GM11168 (cell line): ENCODE measurements around the gene PHIP.
"Not testable (repeated sequence)": the region's sequence is repeated elsewhere in the genome, so short reads cannot be mapped to it uniquely, and the experiment has no call there.

Experiments used
- in situ Hi-C: fragments of 300-500 bp; cut with MboI; formaldehyde crosslinking; loops from one replicate; pipeline ENCODE4 v1.12.0; 2022; ENCODE audit warnings: low sequenced_read_pairs; ENCODE audit not compliant: unreplicated experiment

PHIP gene

GRCh38 chr6:78947962-78948361 lies 130.1 kb downstream of the PHIP start:
- in situ Hi-C loops, result no loop called here

GRCh38 chr6:78947529-78947928 lies 130.5 kb downstream of the PHIP start:
- in situ Hi-C loops, result no loop called here

GRCh38 chr6:78942446-78942845 lies 135.6 kb downstream of the PHIP start:
- in situ Hi-C loops, result no loop called here

- in situ Hi-C loops, result no loop called here
Measured at GRCh38 chr6:78936515-78936914, 141.5 kb downstream of the PHIP start.

- in situ Hi-C loops, result no loop called here
Measured at GRCh38 chr6:78935553-78935952, 142.5 kb downstream of the PHIP start.

GRCh38 chr6:78925317-78925716 lies 152.7 kb downstream of the PHIP start:
- in situ Hi-C loops, result no loop called here

GRCh38 chr6:78921168-78921567 lies 156.9 kb downstream of the PHIP start:
- in situ Hi-C loops, result not testable (repeated sequence)

GRCh38 chr6:78917788-78918187 lies 160.3 kb downstream of the PHIP start:
- in situ Hi-C loops, result no loop called here

- in situ Hi-C loops, result no loop called here
Measured at GRCh38 chr6:78916411-78916810, 161.6 kb downstream of the PHIP start.

GRCh38 chr6:78911218-78911940 lies 166.7 kb downstream of the PHIP start:
- in situ Hi-C loops, result no loop called here

- in situ Hi-C loops, result no loop called here
Measured at GRCh38 chr6:78910591-78911171, 167.4 kb downstream of the PHIP start.

- in situ Hi-C loops, result no loop called here
Measured at GRCh38 chr6:78910010-78910409, 168.0 kb downstream of the PHIP start.

GRCh38 chr6:78909391-78909790 lies 168.7 kb downstream of the PHIP start:
- in situ Hi-C loops, result no loop called here

GRCh38 chr6:78908621-78909020 lies 169.4 kb downstream of the PHIP start:
- in situ Hi-C loops, result no loop called here

- in situ Hi-C loops, result no loop called here
Measured at GRCh38 chr6:78896227-78896626, 181.8 kb downstream of the PHIP start.

GRCh38 chr6:78889901-78890300 lies 188.2 kb downstream of the PHIP start:
- in situ Hi-C loops, result not testable (repeated sequence)
